ENCODE results near the gene CDH24.

GRCh38 chr14:23021889-23022442 lies 35.4 kb downstream of the CDH24 start:
- no peak for TF ChIP-seq CTCF (optimal IDR thresholded peaks at IDR 0.05 in 1 of 3, IDR thresholded peaks at IDR 0.05 in 1 of 3, conservative IDR thresholded peaks at IDR 0.05 in 1 of 3; ENCODE audit: extremely low read depth in 1 of 3, insufficient read depth in 2 of 3, low read length in 3 of 3)
- TF ChIP-seq EZH2 (IDR thresholded peaks at IDR 0.05; ENCODE audit: low read length): no peak
